Stimulated activated CD4-positive, alpha-beta T cell treated with anti-CD3 and anti-CD28 coated beads, TNF-alpha, amount 100 ng/mL, for 4 hours (primary cell): ENCODE results near the gene PJVK.
A peak's percentile ranks its signal among the peaks of the same experiment; 100 is the strongest.
"Not testable (repeated sequence)": the region's sequence is repeated elsewhere in the genome, so short reads cannot be mapped to it uniquely, and the experiment has no call there.

Experiments used
- DNase-seq, 3 experiments: peaks; one replicate each; pipeline ENCODE4 v3.0.0-alpha.2; 2020; ENCODE audit warnings: low read depth in 3 of 3

PJVK gene

GRCh38 chr2:178450774-178451525 is at the start of gene PJVK, which contains the start of gene PRKRA:
Gene PJVK, plus strand, starts transcription at chr2:178451378. Its CDS starts 2,032 bp downstream, at chr2:178453410.
Gene PRKRA, minus strand, starts transcription at chr2:178451175. Its CDS starts 145 bp downstream, at chr2:178451030.
- DNase-seq: peak; percentile 94 to 95 (median 95)

- no peak for DNase-seq
Observed at GRCh38 chr2:178401994-178402437, 49.2 kb upstream of the PJVK start.

GRCh38 chr2:178403671-178404306 is 47.4 kb upstream of the PJVK start:
- DNase-seq: no peak

GRCh38 chr2:178404368-178404767 is 46.8 kb upstream of the PJVK start:
- DNase-seq: no peak

GRCh38 chr2:178409261-178409660 is 41.9 kb upstream of the PJVK start:
- no peak for DNase-seq

GRCh38 chr2:178412047-178412446 is 39.1 kb upstream of the PJVK start:
- no peak for DNase-seq

GRCh38 chr2:178412453-178412852 is 38.7 kb upstream of the PJVK start:
- not testable (repeated sequence) for DNase-seq

GRCh38 chr2:178413472-178414265 is 37.5 kb upstream of the PJVK start:
- DNase-seq: peak; percentile 45 to 62 (median 58)

GRCh38 chr2:178414266-178415247 is 36.6 kb upstream of the PJVK start:
- DNase-seq: peak; percentile 42 to 55 (median 51)

GRCh38 chr2:178415979-178416378 is 35.2 kb upstream of the PJVK start:
- DNase-seq: no peak

GRCh38 chr2:178417916-178418315 is 33.3 kb upstream of the PJVK start:
- no peak for DNase-seq

- DNase-seq: no peak
Observed at GRCh38 chr2:178418426-178418825, 32.8 kb upstream of the PJVK start.

- DNase-seq: no peak
Observed at GRCh38 chr2:178419123-178419522, 32.1 kb upstream of the PJVK start.

- DNase-seq: no peak
Observed at GRCh38 chr2:178420463-178420999, 30.6 kb upstream of the PJVK start.

- no peak for DNase-seq
Observed at GRCh38 chr2:178422097-178422496, 29.1 kb upstream of the PJVK start.

- DNase-seq: not testable (repeated sequence)
Observed at GRCh38 chr2:178423746-178424145, 27.4 kb upstream of the PJVK start.

GRCh38 chr2:178425255-178425827 is 25.8 kb upstream of the PJVK start:
- DNase-seq: no peak

- DNase-seq: no peak
Observed at GRCh38 chr2:178426388-178426787, 24.8 kb upstream of the PJVK start.

- no peak for DNase-seq
Observed at GRCh38 chr2:178427458-178427857, 23.7 kb upstream of the PJVK start.

- no peak for DNase-seq
Observed at GRCh38 chr2:178428396-178428806, 22.8 kb upstream of the PJVK start.
